Gastroesophageal sphincter (tissue), 4 donors: ENCODE measurements around the gene GLA. TPM values are rescaled to one million over a fixed set of nuclear protein-coding genes. Genes with fewer than 3 reads are reported as not detected.

Experiments
- ATAC-seq: fragments of 150-250 bp; one replicate; pipeline ENCODE4 v1.9.1; 2016; ENCODE audit warnings: mild to moderate bottlenecking, moderate library complexity
- H3K27ac ChIP-seq, 4 donors: fragments of 200-600 bp; sonication (generic) in 3 of 4; 1 replicate in 3 of 4; 2 replicates in 1 of 4; pipeline ENCODE4 v1.5.1; 2016 to 2019
- H3K27me3 ChIP-seq: fragments of 200-600 bp; sonication (generic); one replicate; pipeline ENCODE4 v1.5.1; 2019
- H3K36me3 ChIP-seq, 2 donors: fragments of 200-600 bp; sonication (generic); one replicate each; pipeline ENCODE4 v1.5.1; 2019; ENCODE audit warnings: control low read depth in 1 of 2
- H3K4me1 ChIP-seq, 3 donors: fragments of 200-600 bp; sonication (generic); 1 replicate in 2 of 3; 2 replicates in 1 of 3; pipeline ENCODE4 v1.5.1; 2016 to 2019; ENCODE audit warnings: control low read depth in 2 of 3
- H3K4me3 ChIP-seq, 2 donors: fragments of 200-600 bp; sonication (generic); one replicate each; pipeline ENCODE4 v1.5.1; 2019; ENCODE audit warnings: mild to moderate bottlenecking in 1 of 2, moderate library complexity in 1 of 2
- H3K9me3 ChIP-seq, 3 donors: fragments of 200-600 bp; sonication (generic); one replicate each; pipeline ENCODE4 v1.5.1; 2017 to 2019; ENCODE audit warnings: control low read depth in 2 of 3
- EP300 ChIP-seq: sonication (generic); formaldehyde crosslinking; IDR thresholded peaks from one replicate; pipeline ENCODE4 v1.6.1; 2017; ENCODE audit warnings: antibody characterized with exemption, mild to moderate bottlenecking
- POLR2A ChIP-seq, 2 donors: fragments of 450-650 bp; IDR thresholded peaks; one replicate each; pipeline ENCODE4 v1.6.1; 2017; ENCODE audit warnings: antibody characterized with exemption in 2 of 2, mild to moderate bottlenecking in 2 of 2, moderate library complexity in 1 of 2
- POLR2AphosphoS5 ChIP-seq: sonication (generic); formaldehyde crosslinking; IDR thresholded peaks from one replicate; pipeline ENCODE4 v1.6.1; 2017; ENCODE audit warnings: antibody characterized with exemption
- WGBS, 2 donors: methylation state at CpG; one replicate each; pipeline ENCODE4 v1.1.5; 2018; ENCODE audit warnings: low coverage in 1 of 2; 5-methylcytosine and 5-hydroxymethylcytosine counted together
- total RNA-seq, 4 donors: library from RNA; depleted of rRNA; stranded (reverse); fragments of >200 nt; gene quantifications; one replicate each; pipeline ENCODE4 v1.1.0, GENCODE V29; 2016
- TF ChIP-seq, protein P1 (sequence below), 4 experiments: fragments of 200-600 bp in 2 of 4; fragments of 450-650 bp in 2 of 4; sonication (generic) in 1 of 4; IDR thresholded peaks; one replicate each; pipeline ENCODE4 v1.5.1; 2017 to 2019; ENCODE audit warnings: antibody characterized with exemption in 4 of 4, mild to moderate bottlenecking in 2 of 4, moderate library complexity in 2 of 4

GLA gene
- total RNA-seq, 4 donors from 2014 or later = 9.2 to 22.0 (median 16.1) TPM

DNA sequence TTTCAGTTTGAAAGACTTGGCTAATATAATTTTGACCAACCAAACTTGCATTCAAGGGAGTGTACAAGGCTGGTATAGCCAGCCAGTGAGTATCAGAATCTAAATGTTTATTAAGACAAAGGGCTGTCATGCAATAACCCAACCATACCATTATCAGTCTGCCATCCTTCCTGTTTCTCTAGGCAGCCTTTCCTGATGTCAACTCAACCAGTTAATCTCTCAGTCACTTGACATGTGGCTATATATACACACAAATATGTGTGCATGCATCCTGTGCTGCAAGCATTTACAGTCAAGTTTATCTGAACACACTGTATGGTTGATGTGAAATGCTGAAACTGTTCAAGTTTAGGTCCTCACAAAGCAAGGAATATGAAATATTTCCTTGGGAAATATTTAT is 38.9 kb downstream of the GLA start:
- ATAC-seq = no peak
- TF ChIP-seq POLR2A (IDR thresholded peaks at IDR 0.05) = no peak
- no peak for TF ChIP-seq POLR2AphosphoS5
- TF ChIP-seq EP300 = no peak
- TF ChIP-seq, protein P1, sequence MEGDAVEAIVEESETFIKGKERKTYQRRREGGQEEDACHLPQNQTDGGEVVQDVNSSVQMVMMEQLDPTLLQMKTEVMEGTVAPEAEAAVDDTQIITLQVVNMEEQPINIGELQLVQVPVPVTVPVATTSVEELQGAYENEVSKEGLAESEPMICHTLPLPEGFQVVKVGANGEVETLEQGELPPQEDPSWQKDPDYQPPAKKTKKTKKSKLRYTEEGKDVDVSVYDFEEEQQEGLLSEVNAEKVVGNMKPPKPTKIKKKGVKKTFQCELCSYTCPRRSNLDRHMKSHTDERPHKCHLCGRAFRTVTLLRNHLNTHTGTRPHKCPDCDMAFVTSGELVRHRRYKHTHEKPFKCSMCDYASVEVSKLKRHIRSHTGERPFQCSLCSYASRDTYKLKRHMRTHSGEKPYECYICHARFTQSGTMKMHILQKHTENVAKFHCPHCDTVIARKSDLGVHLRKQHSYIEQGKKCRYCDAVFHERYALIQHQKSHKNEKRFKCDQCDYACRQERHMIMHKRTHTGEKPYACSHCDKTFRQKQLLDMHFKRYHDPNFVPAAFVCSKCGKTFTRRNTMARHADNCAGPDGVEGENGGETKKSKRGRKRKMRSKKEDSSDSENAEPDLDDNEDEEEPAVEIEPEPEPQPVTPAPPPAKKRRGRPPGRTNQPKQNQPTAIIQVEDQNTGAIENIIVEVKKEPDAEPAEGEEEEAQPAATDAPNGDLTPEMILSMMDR (IDR thresholded peaks at IDR 0.05) = no peak
- no peak overlapping the region for H3K4me3 ChIP-seq

DNA sequence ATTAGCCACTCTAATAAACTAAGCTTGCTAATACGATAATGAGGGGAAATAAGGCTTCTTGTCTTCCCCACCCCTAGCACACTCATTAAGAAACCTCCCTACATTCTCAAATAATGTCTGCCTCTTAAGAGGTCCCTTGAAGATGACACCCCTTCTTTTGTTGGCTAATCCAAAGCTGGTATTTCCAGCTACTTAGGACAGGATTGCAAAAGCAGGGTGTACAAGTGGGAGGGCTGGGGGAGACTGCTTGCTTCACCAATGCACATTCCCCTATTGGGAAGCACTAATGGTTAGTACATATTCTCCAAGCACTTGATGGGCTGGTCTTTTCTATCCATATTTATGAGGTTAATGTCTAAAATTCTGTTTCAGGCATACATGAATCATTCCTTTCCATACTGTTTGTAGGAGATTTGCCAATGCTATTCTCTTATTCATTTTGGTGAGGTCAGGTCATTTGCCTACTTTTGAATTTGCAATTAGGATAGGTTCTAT is 42.4 kb downstream of the GLA start:
- no peak overlapping the region for H3K4me3 ChIP-seq
- no CpG with 5 or more reads among the region's 1 CpG for WGBS, 2 donors
- TF ChIP-seq, protein P1 (IDR thresholded peaks at IDR 0.05) = no peak
- TF ChIP-seq POLR2AphosphoS5 (no peak), POLR2A (IDR thresholded peaks at IDR 0.05) (no peak), EP300 (no peak)
- no peak overlapping the region for H3K27ac ChIP-seq
- ATAC-seq = no peak
- no peaks in the 10 kb centered on the region for H3K36me3 ChIP-seq
- no peaks in the 10 kb centered on the region for H3K9me3 ChIP-seq
- no peaks in the 10 kb centered on the region for H3K27me3 ChIP-seq
- H3K4me1 ChIP-seq = no peaks in the 10 kb centered on the region

More for the DNA sequence above, 38.9 kb downstream of the GLA start:
- no peaks in the 10 kb centered on the region for H3K27me3 ChIP-seq
- no peak overlapping the region for H3K27ac ChIP-seq
- H3K4me1 ChIP-seq = no peaks in the 10 kb centered on the region
- no peaks in the 10 kb centered on the region for H3K9me3 ChIP-seq
- no peaks in the 10 kb centered on the region for H3K36me3 ChIP-seq

DNA sequence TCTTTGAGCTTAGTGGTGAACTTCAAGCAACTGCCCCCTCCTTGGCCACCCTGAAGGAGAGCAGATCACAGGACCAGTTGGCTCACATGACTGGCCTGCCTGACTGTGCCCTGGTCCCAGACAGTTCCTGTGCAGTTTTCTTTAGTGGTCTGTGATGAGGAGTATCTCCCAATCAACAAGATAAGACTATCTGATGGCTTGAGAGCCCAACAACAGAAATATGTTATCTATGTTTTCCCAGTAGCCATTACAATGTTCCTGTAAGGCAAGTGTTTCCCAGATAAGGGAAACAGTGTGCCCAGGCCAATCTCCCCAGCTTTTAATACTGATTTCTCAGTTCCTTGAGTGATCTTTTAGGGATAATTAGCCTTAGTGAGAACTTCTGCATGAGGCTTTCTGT is 45.0 kb downstream of the GLA start:
- Histone ChIP-seq H3K9me3 (no peaks in the 10 kb centered on the region), H3K27ac (no peak overlapping the region), H3K36me3 (no peaks in the 10 kb centered on the region), H3K4me3 (no peak overlapping the region), H3K4me1 (no peaks in the 10 kb centered on the region), H3K27me3 (no peaks in the 10 kb centered on the region)
- TF ChIP-seq EP300 (no peak), POLR2A (IDR thresholded peaks at IDR 0.05) (no peak), POLR2AphosphoS5 (no peak)
- TF ChIP-seq, protein P1 (IDR thresholded peaks at IDR 0.05) = no peak
- no peak for ATAC-seq

DNA sequence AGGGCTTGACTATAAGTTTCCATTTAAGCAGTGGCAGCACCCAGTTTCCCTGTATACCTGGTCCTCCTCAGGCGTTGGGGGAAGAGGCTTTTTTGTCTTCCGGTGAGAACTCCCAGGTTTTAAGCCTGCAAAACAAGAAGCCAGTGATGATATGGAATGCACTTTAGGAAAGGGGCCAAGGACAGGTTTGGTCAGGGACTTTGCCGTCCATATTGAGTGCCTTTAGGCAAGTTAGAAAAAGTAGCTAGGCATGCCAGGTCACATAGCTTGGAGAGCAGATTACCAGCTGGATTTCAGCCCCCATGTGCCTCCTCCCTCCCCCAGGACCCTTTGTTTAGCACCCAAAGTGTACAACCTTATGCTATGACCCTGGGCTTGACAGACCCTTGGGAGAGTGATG is 45.6 kb downstream of the GLA start:
- TF ChIP-seq, protein P1 (IDR thresholded peaks at IDR 0.05) = no peak
- no peak for TF ChIP-seq POLR2AphosphoS5
- TF ChIP-seq EP300 = no peak
- TF ChIP-seq POLR2A (IDR thresholded peaks at IDR 0.05) = no peak
- no peak for ATAC-seq
- no peaks in the 10 kb centered on the region for H3K4me1 ChIP-seq
- H3K27me3 ChIP-seq = no peaks in the 10 kb centered on the region
- WGBS, 2 donors = 89% methylated on average over 3 of the region's 3 CpGs; no CpG with 5 or more reads in 1 of the 2 donors
- no peak overlapping the region for H3K27ac ChIP-seq
- H3K4me3 ChIP-seq = no peak overlapping the region
- H3K9me3 ChIP-seq = no peaks in the 10 kb centered on the region
- H3K36me3 ChIP-seq = no peaks in the 10 kb centered on the region

- TF ChIP-seq POLR2A (IDR thresholded peaks at IDR 0.05) (no peak), EP300 (no peak), POLR2AphosphoS5 (no peak)
- TF ChIP-seq, protein P1 (IDR thresholded peaks at IDR 0.05) = no peak
- Histone ChIP-seq H3K4me3 (no peak overlapping the region), H3K4me1 (no peaks in the 10 kb centered on the region), H3K9me3 (no peaks in the 10 kb centered on the region), H3K27ac (no peak overlapping the region), H3K36me3 (no peaks in the 10 kb centered on the region), H3K27me3 (no peaks in the 10 kb centered on the region)
- no peak for ATAC-seq
- WGBS, 2 donors = 66 to 69% methylated on average over 2 to 4 of the region's 7 CpGs
Measured at GRCh38 chrX:101360390-101360789, 47.3 kb downstream of the GLA start.
